Activated B cell treated with CpG ODN at 0.5 μM for 24 hours (primary cell): ENCODE measurements around the gene STAT6. TPM values are rescaled to one million over a fixed set of nuclear protein-coding genes. Genes with fewer than 3 reads are reported as not detected.

ENCODE experiments used
- ATAC-seq: fragments of 200-7000 bp; cut with Tn5 transposase; one replicate; pipeline ENCODE4 v1.10.0; 2021; ENCODE audit warnings: low read depth, mild to moderate bottlenecking, moderate library complexity
- CTCF ChIA-PET: fragments of 350-600 bp; sonication (Branson Sonifier 250); formaldehyde crosslinking; loops from one replicate; lab custom pipeline; 2021; ENCODE audit warnings: antibody characterized with exemption; lab: Charles Lee
- POLR2A ChIA-PET: fragments of 350-600 bp; sonication (Branson Sonifier 250); formaldehyde crosslinking; loops from one replicate; lab custom pipeline; 2021; ENCODE audit warnings: antibody characterized with exemption; lab: Charles Lee
- DNase-seq: peaks from one replicate; pipeline ENCODE4 v3.0.0; 2022
- H3K27ac Mint-ChIP-seq: one replicate; pipeline ENCODE4 v1.8.0; 2020; ENCODE audit warnings: mixed read lengths
- H3K27me3 Mint-ChIP-seq: one replicate; pipeline ENCODE4 v1.8.0; 2021; ENCODE audit warnings: mixed read lengths
- H3K36me3 Mint-ChIP-seq: one replicate; pipeline ENCODE4 v1.8.0; 2021; ENCODE audit warnings: low read depth, mixed read lengths
- H3K4me1 Mint-ChIP-seq: one replicate; pipeline ENCODE4 v1.8.0; 2021; ENCODE audit warnings: mixed read lengths
- H3K4me3 Mint-ChIP-seq: one replicate; pipeline ENCODE4 v1.8.0; 2020; ENCODE audit warnings: mild to moderate bottlenecking, mixed read lengths
- H3K9me3 Mint-ChIP-seq: one replicate; pipeline ENCODE4 v1.8.0; 2020; ENCODE audit warnings: mixed read lengths
- intact Hi-C: fragments of 100-400 bp; cut with micrococcal nuclease; formaldehyde crosslinking; loops from one replicate; pipeline ENCODE4 v1.15.1; 2024
- total RNA-seq: library from RNA; stranded (reverse); gene quantifications from 2 replicates; pipeline ENCODE4 v1.2.3, GENCODE V29; 2022
- TF ChIP-seq, protein P1 (sequence below): fragments of 200-600 bp; IDR thresholded peaks from one replicate; pipeline ENCODE4 v1.8.0; 2022; ENCODE audit warnings: antibody characterized with exemption, mild to moderate bottlenecking

STAT6 gene
- total RNA-seq, 1 donor from 2014 or later = 745 TPM

DNA sequence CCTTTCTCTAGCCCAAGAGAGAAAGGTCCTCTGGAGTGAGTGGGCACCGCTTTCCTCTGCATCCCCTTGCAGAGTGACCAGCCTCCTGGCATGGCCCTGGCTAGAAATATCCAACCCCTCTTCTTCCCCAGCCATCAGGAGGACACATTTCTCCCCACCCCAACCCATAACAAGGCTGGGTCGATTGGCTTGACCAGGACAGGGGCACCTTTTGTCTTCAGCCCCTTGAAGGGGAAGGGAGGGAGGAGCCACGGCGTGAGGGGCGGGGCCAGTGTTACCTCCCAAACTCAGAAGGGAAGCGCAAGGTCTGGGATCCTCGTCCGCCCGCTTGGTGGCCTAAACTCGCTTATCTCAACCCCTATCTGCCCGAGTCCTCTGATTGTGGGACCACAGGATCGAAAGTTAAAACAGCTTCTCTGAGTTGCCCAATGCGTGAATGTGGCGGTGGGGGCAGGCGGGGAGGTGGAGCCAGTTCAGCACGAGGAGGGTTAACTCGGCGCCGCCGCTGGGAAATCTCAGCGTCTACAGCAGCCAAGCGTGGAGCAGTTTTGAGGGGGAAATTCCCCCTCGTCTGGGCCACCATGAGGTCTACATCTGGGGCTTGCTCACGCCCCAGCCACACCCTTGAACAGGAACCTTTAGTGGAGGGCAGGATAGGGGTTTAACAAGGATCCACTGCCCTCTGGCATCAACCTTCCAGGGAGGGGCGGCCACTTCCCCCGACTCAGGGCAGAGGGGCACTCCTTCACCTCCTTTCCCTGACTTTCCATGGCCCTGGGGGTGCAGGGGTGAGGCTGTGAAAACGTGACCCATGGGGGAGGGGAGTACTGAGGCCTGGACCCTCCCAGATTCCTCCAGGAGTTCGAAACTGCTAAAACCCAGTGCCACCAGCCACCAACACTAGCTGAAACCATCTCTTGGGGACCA lies 795 bp downstream of the STAT6 start:
- ChIA-PET CTCF (interaction anchor here (1.5 to 3.9 kb wide), 15 partner anchors 12 to 596 kb away, joined by 4 to 368 read pairs (median 12); partner anchors contain the start of genes NEMP1 and ZBTB39), POLR2A (interaction anchor here (0.5 to 17.0 kb wide), 30 partner anchors 11 to 1652 kb away, joined by 3 to 692 read pairs (median 10); partner anchors contain the start of genes LRP1, NAB2, NACA and NEMP1)
- H3K4me1 Mint-ChIP-seq = peaks cover 46% of the 10 kb centered on the region
- H3K27me3 Mint-ChIP-seq = no peaks in the 10 kb centered on the region
- H3K27ac Mint-ChIP-seq = peak overlapping the region; percentile 98
- TF ChIP-seq, protein P1, sequence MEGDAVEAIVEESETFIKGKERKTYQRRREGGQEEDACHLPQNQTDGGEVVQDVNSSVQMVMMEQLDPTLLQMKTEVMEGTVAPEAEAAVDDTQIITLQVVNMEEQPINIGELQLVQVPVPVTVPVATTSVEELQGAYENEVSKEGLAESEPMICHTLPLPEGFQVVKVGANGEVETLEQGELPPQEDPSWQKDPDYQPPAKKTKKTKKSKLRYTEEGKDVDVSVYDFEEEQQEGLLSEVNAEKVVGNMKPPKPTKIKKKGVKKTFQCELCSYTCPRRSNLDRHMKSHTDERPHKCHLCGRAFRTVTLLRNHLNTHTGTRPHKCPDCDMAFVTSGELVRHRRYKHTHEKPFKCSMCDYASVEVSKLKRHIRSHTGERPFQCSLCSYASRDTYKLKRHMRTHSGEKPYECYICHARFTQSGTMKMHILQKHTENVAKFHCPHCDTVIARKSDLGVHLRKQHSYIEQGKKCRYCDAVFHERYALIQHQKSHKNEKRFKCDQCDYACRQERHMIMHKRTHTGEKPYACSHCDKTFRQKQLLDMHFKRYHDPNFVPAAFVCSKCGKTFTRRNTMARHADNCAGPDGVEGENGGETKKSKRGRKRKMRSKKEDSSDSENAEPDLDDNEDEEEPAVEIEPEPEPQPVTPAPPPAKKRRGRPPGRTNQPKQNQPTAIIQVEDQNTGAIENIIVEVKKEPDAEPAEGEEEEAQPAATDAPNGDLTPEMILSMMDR = no peak
- H3K36me3 Mint-ChIP-seq = peaks cover 60% of the 10 kb centered on the region
- peak; percentile 67 for ATAC-seq
- intact Hi-C loops = loop anchor here (1.0 kb wide), 5 partner anchors 16 to 984 kb away; partner anchors contain the start of gene NACA
- H3K9me3 Mint-ChIP-seq = no peaks in the 10 kb centered on the region
- DNase-seq = peak; percentile 70
- H3K4me3 Mint-ChIP-seq = peak overlapping the region; percentile 100

DNA sequence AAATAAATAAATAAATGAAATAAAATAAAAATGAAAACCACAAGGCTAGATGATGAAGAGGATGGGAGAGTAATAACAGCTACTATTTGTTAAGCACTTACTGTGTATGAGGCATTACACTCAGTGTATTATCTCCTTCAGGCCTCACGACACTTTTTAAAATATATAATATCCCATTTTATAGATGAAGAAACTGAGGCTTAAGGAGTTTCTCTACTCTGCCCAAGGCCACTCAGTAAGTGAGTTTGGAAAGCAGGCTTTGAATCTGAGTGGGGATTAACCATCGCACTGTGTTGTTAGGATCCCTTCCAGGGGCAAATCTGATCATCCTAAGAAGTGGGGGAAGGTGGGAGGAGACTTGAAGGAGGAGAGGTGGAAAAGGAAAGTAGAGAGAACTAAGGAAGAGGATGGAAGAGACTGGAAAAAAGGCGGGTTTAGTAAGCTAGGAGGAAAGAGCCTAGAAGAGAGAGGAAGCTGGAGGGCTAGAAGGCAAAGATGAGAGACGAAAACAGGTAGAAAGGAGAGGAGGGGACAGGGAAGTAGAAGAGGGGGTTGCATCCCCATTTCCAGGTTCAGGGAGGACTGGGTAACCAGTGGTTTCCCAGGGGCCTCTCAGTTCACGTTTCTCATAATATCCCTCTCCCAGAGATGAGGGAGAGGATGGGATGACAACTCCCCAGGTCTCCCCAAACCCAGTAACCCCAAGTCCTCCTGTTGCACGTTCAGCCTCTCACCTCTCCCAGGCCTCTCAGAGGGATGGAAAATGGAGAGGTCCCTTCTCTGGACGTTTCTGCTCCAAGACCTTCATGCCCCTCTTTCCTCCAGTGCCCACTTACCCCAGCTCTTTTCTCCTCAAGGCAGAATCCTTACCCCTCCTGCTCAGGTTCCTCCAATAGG lies 1.7 kb downstream of the STAT6 start:
- POLR2A ChIA-PET = interaction anchor here (1.3 to 17.0 kb wide), 10 partner anchors 15 to 474 kb away, joined by 3 to 692 read pairs (median 36); partner anchors contain the start of genes LRP1, NAB2, NEMP1 and PRIM1
- H3K27ac Mint-ChIP-seq = peak overlapping the region; percentile 98
- TF ChIP-seq, protein P1 = no peak
- H3K9me3 Mint-ChIP-seq = no peaks in the 10 kb centered on the region
- intact Hi-C loops = loop anchor here (1.0 kb wide), 3 partner anchors 15 to 477 kb away; no protein-coding TSS in a partner anchor
- no peaks in the 10 kb centered on the region for H3K27me3 Mint-ChIP-seq
- no peak for DNase-seq
- H3K36me3 Mint-ChIP-seq = peaks cover 69% of the 10 kb centered on the region
- H3K4me3 Mint-ChIP-seq = peak overlapping the region; percentile 100
- CTCF ChIA-PET = interaction anchor here (1.4 to 3.9 kb wide), 3 partner anchors 15 to 44 kb away, joined by 3 to 368 read pairs (median 9); no protein-coding TSS in a partner anchor
- no peak for ATAC-seq
- H3K4me1 Mint-ChIP-seq = peaks cover 51% of the 10 kb centered on the region

DNA sequence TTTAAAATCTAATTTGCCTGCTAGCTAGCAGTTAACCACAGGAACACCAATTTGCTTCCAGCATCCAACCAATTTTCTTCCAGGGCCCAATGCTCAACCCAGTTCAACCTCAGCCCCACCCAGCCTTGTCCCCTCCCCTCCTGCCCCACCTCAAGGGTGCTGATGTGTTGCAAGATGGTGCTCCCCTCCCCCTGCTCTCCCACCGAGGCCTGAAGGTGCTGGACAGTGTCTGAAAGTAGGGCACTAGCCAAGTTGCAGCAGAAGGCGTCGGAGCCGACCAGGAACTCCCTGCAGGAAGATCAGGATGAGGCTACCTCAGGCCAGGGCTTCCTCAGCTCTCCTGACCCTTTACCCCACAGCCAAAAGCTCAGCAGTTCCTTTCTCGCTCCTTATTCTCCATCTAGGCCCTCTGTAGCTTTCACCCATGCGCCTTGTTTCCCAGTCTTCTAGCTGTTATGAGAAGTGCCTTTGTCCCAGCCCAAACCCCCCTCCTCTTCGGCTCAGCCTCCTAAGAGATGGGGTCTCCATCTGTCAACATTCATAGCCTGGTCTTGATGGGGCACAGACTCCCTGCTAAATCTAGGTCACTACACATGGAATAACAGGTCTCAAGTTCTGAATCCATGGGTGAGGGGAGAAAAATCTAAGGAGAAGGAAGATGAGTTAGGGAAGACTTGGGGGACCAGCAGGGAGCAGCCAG lies 3.6 kb downstream of the STAT6 start:
- Mint-ChIP-seq H3K36me3 (peaks cover 84% of the 10 kb centered on the region), H3K27me3 (no peaks in the 10 kb centered on the region), H3K9me3 (no peaks in the 10 kb centered on the region), H3K4me3 (no peak overlapping the region), H3K4me1 (peaks cover 50% of the 10 kb centered on the region), H3K27ac (peak overlapping the region; percentile 60)
- DNase-seq (no peak), ATAC-seq (no peak)
- CTCF ChIA-PET = interaction anchor here (1.1 kb wide), 1 partner anchor 10 kb away, joined by 3 read pairs; no protein-coding TSS in a partner anchor
- TF ChIP-seq, protein P1 = no peak
- POLR2A ChIA-PET = interaction anchor here (0.6 to 17.0 kb wide), 5 partner anchors 13 to 1138 kb away, joined by 4 to 692 read pairs (median 6); partner anchors contain the start of genes NAB2 and NEMP1
- intact Hi-C loops = no loop called here

GRCh38 chr12:57106021-57106708 lies 5.0 kb downstream of the STAT6 start:
- intact Hi-C loops = no loop called here
- H3K9me3 Mint-ChIP-seq = no peaks in the 10 kb centered on the region
- H3K4me3 Mint-ChIP-seq = no peak overlapping the region
- TF ChIP-seq, protein P1 = no peak
- DNase-seq = no peak
- peaks cover 89% of the 10 kb centered on the region for H3K36me3 Mint-ChIP-seq
- ChIA-PET CTCF (no interaction called here), POLR2A (interaction anchor here (0.6 to 17.0 kb wide), 4 partner anchors 12 to 43 kb away, joined by 5 to 692 read pairs (median 182); partner anchors contain the start of genes NAB2 and NEMP1)
- no peaks in the 10 kb centered on the region for H3K27me3 Mint-ChIP-seq
- H3K27ac Mint-ChIP-seq = no peak overlapping the region
- peaks cover 50% of the 10 kb centered on the region for H3K4me1 Mint-ChIP-seq
- ATAC-seq = no peak
